Endodermal cell (in vitro differentiated cells): ENCODE results near the gene STXBP6. TPM values are rescaled to one million over a fixed set of nuclear protein-coding genes. Genes with fewer than 3 reads are reported as not detected.

ENCODE experiments used
- DNase-seq: peaks from one replicate; pipeline ENCODE4 v3.0.0-alpha.2; 2017
- H3K27ac ChIP-seq: 2 replicates; pipeline ENCODE4 v1.5.1; 2013; ENCODE audit warnings: mild to moderate bottlenecking, low read depth, low read length, moderate library complexity
- H3K27me3 ChIP-seq: 2 replicates; pipeline ENCODE4 v1.6.1; 2013; ENCODE audit warnings: mild to moderate bottlenecking, low read length, moderate library complexity; ENCODE audit not compliant: insufficient read depth, control insufficient read depth, poor library complexity, severe bottlenecking
- H3K36me3 ChIP-seq: 2 replicates; pipeline ENCODE4 v1.7.0; 2013; ENCODE audit warnings: mild to moderate bottlenecking, low read length, moderate library complexity; ENCODE audit not compliant: control insufficient read depth, insufficient read depth
- H3K4me1 ChIP-seq: one replicate; pipeline ENCODE4 v1.7.0; 2013; ENCODE audit warnings: low read length; ENCODE audit not compliant: control insufficient read depth, insufficient read depth
- H3K4me3 ChIP-seq: 2 replicates; pipeline ENCODE4 v1.5.1; 2013; ENCODE audit warnings: mild to moderate bottlenecking, low read length, moderate library complexity
- H3K9ac ChIP-seq: 2 replicates; pipeline ENCODE4 v1.6.1; 2013; ENCODE audit warnings: mild to moderate bottlenecking, low read length, moderate library complexity; ENCODE audit not compliant: poor library complexity, severe bottlenecking; ENCODE audit errors: extremely low read depth
- H3K9me3 ChIP-seq: 2 replicates; pipeline ENCODE4 v1.6.1; 2013; ENCODE audit warnings: mild to moderate bottlenecking, low read length, moderate library complexity; ENCODE audit not compliant: control insufficient read depth
- H3K27ac Mint-ChIP-seq: 2 replicates; pipeline ENCODE4 v1.8.0; 2020; ENCODE audit warnings: mixed read lengths
- H3K27me3 Mint-ChIP-seq: 2 replicates; pipeline ENCODE4 v1.8.0; 2021; ENCODE audit warnings: mild to moderate bottlenecking, mixed read lengths; ENCODE audit not compliant: insufficient read depth
- H3K36me3 Mint-ChIP-seq: 2 replicates; pipeline ENCODE4 v1.8.0; 2020; ENCODE audit warnings: low read depth, mixed read lengths
- H3K4me1 Mint-ChIP-seq: 2 replicates; pipeline ENCODE4 v1.8.0; 2020; ENCODE audit warnings: mixed read lengths
- H3K4me3 Mint-ChIP-seq: 2 replicates; pipeline ENCODE4 v1.8.0; 2020; ENCODE audit warnings: mild to moderate bottlenecking, moderate library complexity, mixed read lengths
- H3K9me3 Mint-ChIP-seq: 2 replicates; pipeline ENCODE4 v1.8.0; 2020; ENCODE audit warnings: mild to moderate bottlenecking, mixed read lengths
- CTCF ChIP-seq: fragments of 200-600 bp; sonication (generic); conservative IDR thresholded peaks from 2 replicates; pipeline ENCODE4 v1.5.0; 2021; ENCODE audit warnings: antibody characterized with exemption, mild to moderate bottlenecking
- WGBS, 2 experiments: methylation state at CpG; one replicate each; pipeline versions ENCODE4 v1.1.5 to v1.1.7; 2013; ENCODE audit warnings: missing lambda C conversion rate in 2 of 2, mixed read lengths in 1 of 2; ENCODE audit not compliant: insufficient coverage in 1 of 2, insufficient read length in 1 of 2; 5-methylcytosine and 5-hydroxymethylcytosine counted together
- total RNA-seq, 2 donors: library from RNA; stranded (reverse); fragmentation: NEBNext Ultra II Directional in 1 of 2; extraction: Animal tissue kit (Norgen Biotek cat#: 25700) in 1 of 2; gene quantifications; 2 replicates in 1 of 2; 3 replicates in 1 of 2; pipeline ENCODE4 v1.2.1, GENCODE V29; 2021

The STXBP6 gene
- total RNA-seq, 2 donors from 2014 or later = 0.64 to 1.5 TPM

GRCh38 chr14:24858052-24858451, 191.9 kb downstream of the STXBP6 start:
- Mint-ChIP-seq H3K4me1 (no peaks in the 10 kb centered on the region), H3K27me3 (no peaks in the 10 kb centered on the region), H3K9me3 (no peaks in the 10 kb centered on the region), H3K36me3 (no peaks in the 10 kb centered on the region), H3K4me3 (no peak overlapping the region), H3K27ac (no peak overlapping the region)
- no peak overlapping the region for H3K27ac ChIP-seq
- no peaks in the 10 kb centered on the region for H3K9me3 ChIP-seq
- WGBS, 2 experiments = 79 to 93% methylated on average over 3 to 4 of the region's 4 CpGs
- peak; percentile 56 for DNase-seq
- no peak overlapping the region for H3K9ac ChIP-seq
- no peak overlapping the region for H3K4me3 ChIP-seq
- TF ChIP-seq CTCF = no peak
- no peaks in the 10 kb centered on the region for H3K36me3 ChIP-seq
- no peaks in the 10 kb centered on the region for H3K27me3 ChIP-seq
- H3K4me1 ChIP-seq = no peaks in the 10 kb centered on the region

DNA sequence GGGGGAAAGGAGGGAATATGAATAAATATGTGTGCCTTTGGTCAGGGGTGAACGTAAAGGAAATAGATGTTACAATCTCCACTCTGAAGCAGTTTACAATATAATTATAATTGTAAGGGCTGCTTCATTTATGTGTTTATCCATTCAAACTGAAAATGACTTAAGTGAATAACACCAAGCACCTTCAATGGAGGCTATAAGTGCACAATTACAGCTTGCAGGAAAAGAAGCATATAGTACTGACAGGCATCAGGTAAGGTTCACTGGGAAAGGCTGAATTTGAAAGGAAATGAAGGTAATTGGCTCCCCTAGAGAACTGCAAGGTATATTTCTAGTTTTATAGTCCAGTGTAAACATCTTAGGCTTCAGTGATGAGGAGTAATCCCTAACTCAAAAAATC, 192.7 kb downstream of the STXBP6 start:
- DNase-seq = no peak
- no peak for TF ChIP-seq CTCF
- Histone ChIP-seq H3K36me3 (no peaks in the 10 kb centered on the region), H3K27me3 (no peaks in the 10 kb centered on the region), H3K27ac (no peak overlapping the region), H3K9me3 (no peaks in the 10 kb centered on the region), H3K9ac (no peak overlapping the region), H3K4me1 (no peaks in the 10 kb centered on the region), H3K4me3 (no peak overlapping the region)
- Mint-ChIP-seq H3K4me1 (peaks cover 2% of the 10 kb centered on the region), H3K4me3 (no peak overlapping the region), H3K27me3 (no peaks in the 10 kb centered on the region), H3K36me3 (no peaks in the 10 kb centered on the region), H3K27ac (no peak overlapping the region), H3K9me3 (no peaks in the 10 kb centered on the region)
- no CpG with 5 or more reads among the region's 1 CpG for WGBS, 2 experiments

- WGBS, 2 experiments = 84 to 100% methylated on average over 1 to 2 of the region's 2 CpGs
- Mint-ChIP-seq H3K27ac (no peak overlapping the region), H3K36me3 (no peaks in the 10 kb centered on the region), H3K27me3 (no peaks in the 10 kb centered on the region), H3K9me3 (no peaks in the 10 kb centered on the region), H3K4me3 (no peak overlapping the region), H3K4me1 (peaks cover 13% of the 10 kb centered on the region)
- H3K36me3 ChIP-seq = no peaks in the 10 kb centered on the region
- no peak overlapping the region for H3K4me3 ChIP-seq
- no peak for TF ChIP-seq CTCF
- no peaks in the 10 kb centered on the region for H3K9me3 ChIP-seq
- no peak overlapping the region for H3K27ac ChIP-seq
- no peaks in the 10 kb centered on the region for H3K27me3 ChIP-seq
- peaks cover 3% of the 10 kb centered on the region for H3K4me1 ChIP-seq
- DNase-seq = no peak
- no peak overlapping the region for H3K9ac ChIP-seq
These were observed 196.5 kb downstream of the STXBP6 start for GRCh38 chr14:24853446-24853845.
